Suprapubic skin (tissue), 3 donors: ENCODE results near the gene GARNL3.

Source experiments
- CTCF ChIP-seq, 2 donors: fragments of 200-600 bp in 1 of 2; fragments of 450-650 bp in 1 of 2; sonication (generic) in 1 of 2; IDR thresholded peaks; one replicate each; pipeline ENCODE4 v1.5.1; 2016 to 2019; ENCODE audit warnings: antibody characterized with exemption in 2 of 2, mild to moderate bottlenecking in 1 of 2, moderate library complexity in 1 of 2
- POLR2A ChIP-seq, 2 donors: fragments of 450-650 bp; IDR thresholded peaks; one replicate each; pipeline ENCODE4 v1.6.1; 2017; ENCODE audit warnings: antibody characterized with exemption in 2 of 2, mild to moderate bottlenecking in 2 of 2, moderate library complexity in 2 of 2

- TF ChIP-seq CTCF (IDR thresholded peaks at IDR 0.05) (no peak), POLR2A (IDR thresholded peaks at IDR 0.05) (no peak)
Measured at GRCh38 chr9:127411122-127411521, 146.5 kb downstream of the GARNL3 start.
